Measurements from ENCODE around the gene MAGEB4.

DNA sequence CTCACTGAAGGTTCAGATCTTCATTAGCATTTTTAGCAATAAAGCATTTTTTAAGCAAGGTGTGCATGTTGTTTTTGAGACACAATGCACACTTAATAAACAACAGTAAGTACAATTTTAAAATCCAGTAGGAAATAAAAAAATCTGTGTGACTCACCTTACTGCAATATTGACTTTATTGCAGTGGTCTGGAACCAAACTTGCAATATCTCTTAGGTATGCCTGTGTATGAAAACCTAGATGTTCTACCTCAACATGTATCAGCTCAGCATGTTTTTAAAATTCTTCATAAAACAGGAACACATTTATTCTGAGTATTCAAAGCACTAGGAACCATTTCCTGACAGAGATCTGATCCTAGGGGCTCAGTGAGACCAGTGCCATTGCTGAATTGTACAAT lies 40.7 kb downstream of the MAGEB4 start:
- TF ChIP-seq SUZ12 (IDR thresholded peaks at IDR 0.05; ENCODE audit: extremely low read depth, insufficient read depth, insufficient read length) (no peak), ZNF274 (IDR thresholded peaks at IDR 0.05; ENCODE audit: low read depth, low read length) (no peak)

All from NT2/D1 (cell line).